ENCODE measurements around the gene PAEP. TPM values are rescaled to one million over a fixed set of nuclear protein-coding genes. Genes with fewer than 3 reads are reported as not detected.
"Not testable (repeated sequence)": the region's sequence is repeated elsewhere in the genome, so short reads cannot be mapped to it uniquely, and the experiment has no call there.

PAEP gene
- total RNA-seq, 4 donors from 2014 or later: not detected

GRCh38 chr9:135525241-135526088 is 36.1 kb upstream of the PAEP start:
- 83% methylated on average over 31 of the region's 31 CpGs; no CpG with 5 or more reads in 1 of the 2 donors for WGBS, 2 donors (ENCODE audit: low coverage in 1 of 2)
- no peak overlapping the region for H3K27ac ChIP-seq
- no peaks in the 10 kb centered on the region for H3K4me1 ChIP-seq
- H3K4me3 ChIP-seq: no peak overlapping the region
- no peaks in the 10 kb centered on the region for H3K36me3 ChIP-seq
- intact Hi-C loops (cut with DNase I; ENCODE audit: low total_unique reads) (no loop called here), in situ Hi-C loops (cut with MboI; ENCODE audit: low pct_ligation_motif_present in 1 of 4, low pct_unique_long_range_greater_than_20kb in 1 of 4, low sequenced_read_pairs in 3 of 4) (no loop called here)
- TF ChIP-seq POLR2A (IDR thresholded peaks at IDR 0.05): no peak
- TF ChIP-seq CTCF (IDR thresholded peaks at IDR 0.05): no peak
- no peak for TF ChIP-seq POLR2AphosphoS5 (IDR thresholded peaks at IDR 0.05)
- TF ChIP-seq EP300 (IDR thresholded peaks at IDR 0.05; ENCODE audit: low read depth): no peak
- no peak for DNase-seq
- H3K27me3 ChIP-seq: peaks cover 4% of the 10 kb centered on the region
- H3K9me3 ChIP-seq: no peaks in the 10 kb centered on the region

DNA sequence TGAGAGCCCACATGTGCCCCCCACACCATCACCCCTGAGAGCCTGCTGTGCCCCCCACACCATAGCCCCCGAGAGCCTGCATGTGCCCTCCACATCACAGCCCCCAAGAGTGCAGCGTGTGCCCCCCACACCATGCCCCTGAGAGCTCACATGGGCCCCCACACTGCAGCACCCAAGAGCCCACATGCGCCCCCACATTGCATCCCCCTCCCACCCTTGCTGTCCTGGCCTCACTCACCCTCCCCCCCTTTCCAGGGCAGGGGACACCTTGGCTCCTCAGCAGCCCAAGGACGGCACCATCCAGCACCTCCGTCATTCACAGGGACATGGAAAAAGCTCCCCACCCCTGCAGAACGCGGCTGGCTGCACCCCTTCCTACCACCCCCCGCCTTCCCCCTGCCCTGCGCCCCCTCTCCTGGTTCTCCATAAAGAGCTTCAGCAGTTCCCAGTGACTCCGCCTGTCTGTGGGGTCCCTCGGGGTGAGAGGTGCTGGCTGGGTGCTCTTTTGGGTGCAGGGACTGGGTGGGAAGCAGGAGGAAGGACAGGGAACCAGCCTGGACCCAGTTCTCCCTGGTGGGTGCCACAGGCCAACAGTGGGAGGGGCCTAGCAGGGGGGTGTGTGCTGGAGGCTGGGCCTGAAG is 35.3 kb upstream of the PAEP start:
- in situ Hi-C loops (cut with MboI; ENCODE audit: low pct_ligation_motif_present in 1 of 4, low pct_unique_long_range_greater_than_20kb in 1 of 4, low sequenced_read_pairs in 3 of 4): no loop called here
- Histone ChIP-seq H3K36me3 (no peaks in the 10 kb centered on the region), H3K9me3 (no peaks in the 10 kb centered on the region), H3K27me3 (peaks cover 4% of the 10 kb centered on the region), H3K4me1 (no peaks in the 10 kb centered on the region), H3K4me3 (no peak overlapping the region), H3K27ac (no peak overlapping the region)
- no peak for DNase-seq
- intact Hi-C loops (cut with DNase I; ENCODE audit: low total_unique reads): no loop called here
- TF ChIP-seq POLR2A (IDR thresholded peaks at IDR 0.05) (no peak), EP300 (IDR thresholded peaks at IDR 0.05; ENCODE audit: low read depth) (no peak)
- 79% methylated on average over 10 of the region's 11 CpGs; no CpG with 5 or more reads in 1 of the 2 donors for WGBS, 2 donors (ENCODE audit: low coverage in 1 of 2)

DNA sequence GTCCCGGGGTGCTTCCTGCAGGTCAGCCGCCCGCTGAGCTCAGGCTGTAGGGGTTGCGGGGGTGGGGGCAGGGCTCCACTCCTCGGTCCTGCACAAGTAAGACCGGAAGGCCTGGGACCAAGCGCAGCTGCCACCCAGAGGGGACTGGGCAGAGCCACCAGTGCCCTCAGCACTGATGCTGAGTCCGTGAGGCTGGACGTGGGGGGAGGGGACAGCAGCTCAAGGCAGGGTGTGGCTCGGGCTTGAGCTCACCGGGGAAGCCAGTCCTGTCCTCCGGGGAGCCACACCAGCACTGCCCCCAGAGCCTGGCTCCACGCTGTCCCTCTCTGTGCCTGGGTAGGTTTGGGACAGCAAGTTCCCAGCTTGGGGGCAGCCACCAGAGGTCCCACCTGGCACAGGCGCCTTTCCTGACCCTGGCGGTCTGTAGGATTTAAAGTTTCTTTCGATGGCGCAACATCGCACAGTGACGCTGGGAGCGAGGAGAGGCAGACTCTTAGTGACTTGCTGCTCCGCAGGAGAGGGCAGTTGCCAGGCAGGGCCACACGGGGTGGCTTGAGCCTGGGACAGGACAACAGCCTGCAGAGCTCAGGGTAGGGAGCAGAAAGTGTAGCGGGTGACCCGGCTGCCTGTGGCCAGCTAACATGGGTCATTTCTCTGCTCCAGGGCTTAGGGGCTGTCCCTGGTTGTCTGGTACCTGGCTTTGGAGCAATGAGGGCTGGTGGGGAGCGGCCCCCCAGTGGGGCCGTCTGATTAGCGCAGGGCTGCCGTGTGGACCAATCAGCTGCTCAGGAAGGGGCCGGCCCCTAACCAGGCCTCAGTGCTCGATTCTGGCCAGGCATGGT is 34.6 kb upstream of the PAEP start:
- peaks cover 4% of the 10 kb centered on the region for H3K27me3 ChIP-seq
- H3K27ac ChIP-seq: no peak overlapping the region
- DNase-seq: no peak
- TF ChIP-seq EP300 (IDR thresholded peaks at IDR 0.05; ENCODE audit: low read depth) (no peak), POLR2A (IDR thresholded peaks at IDR 0.05) (no peak), POLR2AphosphoS5 (IDR thresholded peaks at IDR 0.05) (no peak)
- 63 to 65% methylated on average over 4 to 26 of the region's 30 CpGs for WGBS, 2 donors (ENCODE audit: low coverage in 1 of 2)
- H3K36me3 ChIP-seq: no peaks in the 10 kb centered on the region
- no peaks in the 10 kb centered on the region for H3K4me1 ChIP-seq
- no peak overlapping the region for H3K4me3 ChIP-seq
- intact Hi-C loops (cut with DNase I; ENCODE audit: low total_unique reads): no loop called here
- H3K9me3 ChIP-seq: no peaks in the 10 kb centered on the region
- in situ Hi-C loops (cut with MboI; ENCODE audit: low pct_ligation_motif_present in 1 of 4, low pct_unique_long_range_greater_than_20kb in 1 of 4, low sequenced_read_pairs in 3 of 4): no loop called here

DNA sequence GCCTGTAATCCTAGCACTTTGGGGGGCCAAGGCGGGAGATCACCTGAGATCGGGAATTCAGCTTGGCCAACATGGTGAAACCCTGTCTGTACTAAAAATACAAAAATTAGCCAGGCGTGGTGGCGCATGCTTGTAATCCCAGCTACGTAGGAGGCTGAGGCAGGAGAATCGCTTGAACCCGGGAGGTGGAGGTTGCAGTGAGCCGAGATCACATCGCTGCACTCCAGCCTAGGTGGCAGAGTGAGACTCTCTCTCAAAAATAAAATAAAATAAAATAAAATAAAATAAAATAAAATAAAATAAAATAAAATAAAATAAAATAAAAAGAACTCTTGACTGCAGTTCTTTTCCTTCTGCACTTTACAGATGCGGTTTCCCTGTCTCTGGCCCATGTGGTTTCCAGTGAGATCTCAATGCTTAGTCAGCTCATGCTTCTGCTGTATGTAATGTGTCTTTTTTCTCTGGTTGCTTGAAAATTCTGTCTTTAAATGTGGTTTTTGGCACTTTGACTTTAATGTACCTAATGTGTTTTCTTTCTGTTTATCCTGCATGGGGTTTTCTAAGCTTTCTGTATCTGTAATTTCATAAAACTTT is 32.6 kb upstream of the PAEP start:
- H3K27ac ChIP-seq; intact Hi-C loops (cut with DNase I; ENCODE audit: low total_unique reads); DNase-seq; H3K9me3 ChIP-seq; H3K4me1 ChIP-seq; in situ Hi-C loops (cut with MboI; ENCODE audit: low pct_ligation_motif_present in 1 of 4, low pct_unique_long_range_greater_than_20kb in 1 of 4, low sequenced_read_pairs in 3 of 4); H3K36me3 ChIP-seq; H3K27me3 ChIP-seq; H3K4me3 ChIP-seq: not testable (repeated sequence)
- 91 to 100% methylated on average over 3 to 10 of the region's 10 CpGs for WGBS, 2 donors (ENCODE audit: low coverage in 1 of 2)

GRCh38 chr9:135530146-135530545 is 31.4 kb upstream of the PAEP start:
- DNase-seq: no peak
- in situ Hi-C loops (cut with MboI; ENCODE audit: low pct_ligation_motif_present in 1 of 4, low pct_unique_long_range_greater_than_20kb in 1 of 4, low sequenced_read_pairs in 3 of 4) (no loop called here), intact Hi-C loops (cut with DNase I; ENCODE audit: low total_unique reads) (no loop called here)

More at GRCh38 chr9:135530146-135530545, 31.4 kb upstream of the PAEP start:
- TF ChIP-seq EP300 (IDR thresholded peaks at IDR 0.05; ENCODE audit: low read depth): no peak
- no peak overlapping the region for H3K27ac ChIP-seq
- H3K9me3 ChIP-seq: no peaks in the 10 kb centered on the region
- H3K4me1 ChIP-seq: no peaks in the 10 kb centered on the region
- WGBS, 2 donors (ENCODE audit: low coverage in 1 of 2): 55 to 84% methylated on average over 5 of the region's 5 CpGs
- H3K27me3 ChIP-seq: no peaks in the 10 kb centered on the region
- H3K36me3 ChIP-seq: no peaks in the 10 kb centered on the region
- no peak overlapping the region for H3K4me3 ChIP-seq
